ENCODE data around the gene MLN.
"Not testable (repeated sequence)": the region's sequence is repeated elsewhere in the genome, so short reads cannot be mapped to it uniquely, and the experiment has no call there.

MLN gene

DNA sequence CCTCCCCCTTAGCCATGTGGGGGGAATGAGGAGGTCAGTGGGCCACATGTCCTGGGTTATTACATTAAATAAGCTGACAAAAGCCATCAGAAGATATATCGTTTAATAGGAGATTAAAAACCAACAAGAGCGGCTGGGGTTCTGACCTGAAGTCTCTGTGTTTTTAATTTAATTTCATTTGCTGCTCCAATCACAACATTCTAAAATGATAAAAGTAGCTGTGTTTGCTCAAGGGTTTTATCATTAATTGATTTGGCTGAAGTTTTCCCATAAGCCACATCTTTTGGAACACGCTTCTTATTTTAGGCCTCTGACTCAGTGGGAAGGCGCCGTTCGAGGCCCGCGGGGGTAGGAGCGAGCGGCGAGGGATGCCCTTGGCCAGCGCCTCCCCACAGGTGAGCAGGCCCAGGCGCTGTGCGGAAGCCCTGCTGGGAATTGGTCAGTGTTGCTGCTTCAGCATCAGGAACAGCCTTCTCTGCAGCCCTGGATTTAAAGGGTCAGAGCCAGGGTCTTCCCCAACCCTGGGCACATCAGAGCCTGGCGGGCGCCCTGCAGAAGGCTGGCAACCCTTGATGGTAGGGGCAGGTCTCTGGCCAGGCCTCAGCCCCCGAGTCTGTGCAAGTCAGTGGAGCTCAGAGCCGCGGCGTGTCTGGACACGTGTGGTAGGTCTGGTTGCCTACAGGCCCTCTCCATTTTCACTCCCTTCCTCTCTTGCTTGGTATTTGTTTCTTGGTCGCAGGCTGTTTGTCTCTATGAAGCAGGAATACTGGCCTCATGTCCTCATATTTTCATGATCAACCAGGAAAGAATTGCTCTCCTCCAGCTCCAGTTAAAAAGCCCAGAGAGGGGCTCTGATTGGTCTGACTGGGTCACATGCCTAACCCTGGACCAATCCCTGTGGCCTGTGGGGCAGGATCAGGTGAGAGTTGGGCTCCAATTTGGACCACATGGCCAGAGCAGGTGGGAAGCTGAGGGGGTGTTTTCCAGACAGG lies 30.9 kb upstream of the MLN start:
- DNase-seq (ENCODE audit: low spot score), result no peak

DNA sequence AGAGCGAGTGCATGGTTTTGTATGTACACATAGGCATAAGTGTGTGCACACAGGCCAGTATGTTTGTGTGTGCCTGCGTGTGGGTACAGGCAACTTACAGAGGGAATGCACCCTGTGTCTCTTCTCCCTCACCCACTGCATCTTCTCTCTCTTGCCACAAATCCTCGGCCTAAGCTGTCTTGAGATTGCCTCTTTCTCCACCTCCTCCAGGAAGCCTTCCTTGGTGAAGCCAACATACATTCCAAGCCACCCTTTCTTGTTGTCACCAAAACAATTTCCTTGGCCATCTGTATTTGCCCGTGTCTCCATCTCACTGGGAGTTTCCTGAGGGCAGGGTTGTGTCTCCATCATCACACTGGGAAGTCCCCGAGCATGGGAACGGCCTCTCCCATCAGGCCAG lies 29.8 kb upstream of the MLN start:
- DNase-seq (ENCODE audit: low spot score), result no peak

DNA sequence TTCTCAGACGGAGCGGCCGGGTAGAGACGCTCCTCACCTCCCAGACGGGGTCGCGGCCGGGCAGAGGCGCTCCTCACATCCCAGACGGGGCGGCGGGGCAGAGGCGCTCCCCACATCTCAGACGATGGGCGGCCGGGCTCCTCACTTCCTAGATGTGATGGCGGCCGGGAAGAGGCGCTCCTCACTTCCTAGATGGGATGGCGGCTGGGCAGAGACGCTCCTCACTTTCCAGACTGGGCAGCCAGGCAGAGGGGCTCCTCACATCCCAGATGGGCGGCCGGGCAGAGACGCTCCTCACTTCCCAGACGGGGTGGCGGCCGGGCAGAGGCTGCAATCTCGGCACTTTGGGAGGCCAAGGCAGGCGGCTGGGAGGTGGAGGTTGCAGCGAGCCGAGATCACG lies 29.0 kb upstream of the MLN start:
- DNase-seq (ENCODE audit: low spot score), result not testable (repeated sequence)

DNA sequence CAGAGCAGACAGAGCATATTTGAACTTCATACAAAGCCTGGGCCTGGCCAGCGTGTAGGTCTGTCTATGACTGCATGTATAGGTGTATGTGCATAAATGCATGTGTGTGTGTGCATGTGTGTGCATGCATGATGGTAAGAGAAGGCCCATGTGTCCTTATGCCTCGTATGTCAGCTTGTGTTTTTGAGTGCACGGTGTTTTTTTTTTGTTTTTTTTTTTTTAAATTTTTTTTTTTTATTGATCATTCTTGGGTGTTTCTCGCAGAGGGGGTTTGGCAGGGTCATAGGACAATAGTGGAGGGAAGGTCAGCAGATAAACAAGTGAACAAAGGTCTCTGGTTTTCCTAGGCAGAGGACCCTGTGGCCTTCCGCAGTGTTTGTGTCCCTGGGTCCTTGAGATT lies 27.9 kb upstream of the MLN start:
- not testable (repeated sequence) for DNase-seq (ENCODE audit: low spot score)

DNA sequence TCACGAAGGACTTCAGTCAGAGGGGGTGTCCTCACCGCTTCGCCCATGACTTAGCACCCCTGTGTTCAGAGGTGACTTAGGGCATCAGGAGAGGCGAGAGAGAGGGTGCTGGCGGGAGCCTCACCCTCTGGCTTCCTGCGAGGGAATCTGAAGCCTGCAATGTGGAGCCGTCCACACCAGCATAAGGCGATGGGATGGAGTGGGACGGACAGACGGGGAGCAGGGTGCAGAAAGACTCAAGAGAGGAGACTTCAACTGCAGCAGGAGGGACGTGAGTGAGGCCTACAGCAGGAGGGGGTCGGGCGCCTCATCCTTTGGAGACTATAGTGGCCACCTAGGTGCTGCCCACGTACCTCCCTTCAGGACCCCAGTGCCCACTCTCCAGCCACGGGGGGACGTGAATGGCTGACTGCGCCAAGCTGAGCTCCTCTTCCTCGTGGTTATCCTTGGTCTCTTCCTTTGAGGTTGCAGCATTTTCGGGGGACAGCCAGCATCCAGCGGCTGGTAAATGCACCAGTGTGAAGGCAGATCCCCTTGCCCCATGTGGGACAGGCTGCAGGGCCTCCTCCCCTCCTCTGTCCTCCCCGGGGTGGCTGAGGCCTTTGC lies 26.9 kb upstream of the MLN start:
- DNase-seq (ENCODE audit: low spot score), result no peak

DNA sequence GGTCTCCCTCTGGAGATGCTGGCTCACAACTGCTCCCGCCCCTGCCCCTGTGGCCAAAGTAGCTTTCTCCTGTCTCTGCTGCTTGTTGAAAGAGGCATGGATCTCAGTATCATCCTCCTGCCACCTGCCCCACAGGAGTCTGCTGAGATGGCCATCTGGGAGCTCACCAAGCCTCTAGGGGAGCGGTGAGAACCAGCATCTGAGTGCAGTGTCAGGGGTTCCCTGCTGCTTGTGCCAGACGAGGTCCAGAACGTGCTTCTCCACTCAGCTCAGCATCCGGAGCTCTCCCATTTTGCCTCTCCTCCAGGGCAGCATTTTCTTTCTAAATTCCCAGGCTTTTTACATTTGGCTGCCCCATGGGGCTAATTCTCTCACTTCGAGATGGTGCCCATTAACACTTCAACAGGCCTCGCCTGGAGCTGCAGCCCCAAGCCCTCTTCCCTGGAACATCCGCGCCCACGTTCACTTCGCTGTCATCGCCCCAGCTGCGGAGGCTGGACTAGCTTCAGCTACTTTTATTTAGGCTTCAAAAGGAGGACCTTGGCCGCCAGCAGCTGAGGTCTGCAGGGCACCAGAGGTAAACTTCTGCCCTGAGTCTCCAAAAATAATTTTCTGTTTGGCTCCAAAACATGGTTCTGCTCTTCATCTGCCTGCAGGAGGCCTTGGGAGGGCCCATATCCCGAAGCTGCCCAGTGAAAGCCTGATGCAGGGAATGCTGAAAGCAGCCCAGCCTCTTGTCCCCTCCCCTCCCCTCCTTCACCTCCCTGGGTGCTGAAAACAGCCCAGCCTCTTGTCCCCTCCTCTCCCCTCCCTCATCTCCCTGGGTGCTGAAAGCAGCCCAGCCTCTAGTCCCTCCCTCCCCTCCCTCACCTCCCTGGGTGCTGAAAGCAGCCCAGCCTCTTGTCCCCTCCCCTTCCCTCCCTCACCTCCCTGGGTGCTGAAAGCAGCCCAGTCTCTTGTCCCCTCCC lies 25.2 kb upstream of the MLN start:
- DNase-seq (ENCODE audit: low spot score), result no peak

DNA sequence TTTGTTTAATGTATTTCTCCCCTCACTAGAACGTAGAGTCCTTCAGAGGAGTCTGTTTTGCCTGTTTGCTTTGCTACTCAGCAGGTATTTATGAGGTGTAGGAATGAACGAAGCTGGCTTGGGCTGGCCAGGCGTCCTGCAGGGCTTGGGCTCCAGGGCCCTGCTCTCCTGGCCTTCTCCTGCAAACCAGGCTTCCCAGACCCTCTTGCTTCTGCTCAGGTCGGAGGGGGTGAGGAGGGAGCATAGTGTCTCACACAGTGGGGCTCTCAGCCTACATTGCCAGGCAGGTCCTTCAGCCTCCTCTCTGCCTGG lies 24.6 kb upstream of the MLN start:
- no peak for DNase-seq (ENCODE audit: low spot score)

DNA sequence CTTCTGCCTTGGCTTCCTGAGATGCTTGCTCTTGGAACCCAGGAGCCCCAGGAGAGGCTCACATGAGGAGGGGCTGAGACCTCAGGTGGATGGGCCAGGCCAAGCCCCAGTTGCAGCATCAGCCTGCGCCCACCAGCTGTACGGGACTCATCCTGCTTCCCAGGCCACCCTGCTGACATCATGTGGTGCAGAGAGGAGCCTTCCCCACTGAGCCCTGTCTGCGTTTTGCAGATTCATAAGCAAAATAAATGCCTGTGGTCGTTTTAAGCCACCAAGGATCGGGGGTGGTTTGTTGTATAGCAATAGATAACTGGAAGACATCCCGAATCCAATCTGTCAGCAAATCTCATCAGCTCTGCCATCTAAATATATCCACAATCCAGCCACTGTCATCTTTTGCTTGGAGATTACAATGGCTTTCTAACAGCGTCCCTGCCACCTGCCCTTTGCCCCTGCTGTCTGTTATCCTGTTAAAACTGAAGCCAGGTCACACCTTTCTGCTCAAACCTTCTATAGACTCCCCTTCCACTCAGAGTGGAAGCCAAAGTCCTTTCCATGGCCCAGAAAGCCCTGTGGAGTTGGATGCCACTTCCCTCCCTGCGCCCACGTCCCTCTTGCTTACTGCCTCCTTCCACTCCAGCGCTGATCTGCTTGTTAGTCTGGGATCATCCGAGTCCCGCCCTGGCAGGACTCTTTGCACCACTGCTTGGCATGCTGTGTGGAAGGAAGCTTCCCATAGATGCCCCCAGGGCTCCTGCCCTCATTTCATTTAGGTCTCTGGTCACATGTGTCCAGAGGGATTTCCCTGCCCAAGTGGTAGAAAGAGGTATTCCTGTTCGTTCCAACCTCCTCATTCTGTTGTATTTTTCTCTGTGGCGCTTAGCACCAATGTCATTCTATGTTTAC lies 24.0 kb upstream of the MLN start:
- no peak for DNase-seq (ENCODE audit: low spot score)

DNA sequence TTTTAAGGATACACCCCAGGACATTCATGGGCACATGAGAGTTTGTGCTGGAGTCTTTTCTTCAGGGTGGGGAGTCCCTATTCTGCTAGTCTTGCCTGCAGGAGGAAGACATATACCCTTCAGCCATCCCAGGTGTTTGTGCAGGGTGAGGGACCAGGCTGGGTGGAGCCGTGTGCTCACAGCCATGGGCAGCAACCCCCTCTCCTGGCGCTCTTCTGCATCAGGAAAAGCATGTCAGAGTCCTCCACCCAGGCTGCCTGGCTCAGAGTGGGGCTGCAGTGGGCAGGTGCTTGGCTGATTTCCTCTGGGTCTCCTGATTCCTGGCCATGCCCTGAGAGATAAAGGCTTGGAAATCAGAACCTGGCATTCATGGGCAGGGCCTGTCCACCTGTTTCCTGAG lies 22.7 kb upstream of the MLN start:
- no peak for DNase-seq (ENCODE audit: low spot score)

DNA sequence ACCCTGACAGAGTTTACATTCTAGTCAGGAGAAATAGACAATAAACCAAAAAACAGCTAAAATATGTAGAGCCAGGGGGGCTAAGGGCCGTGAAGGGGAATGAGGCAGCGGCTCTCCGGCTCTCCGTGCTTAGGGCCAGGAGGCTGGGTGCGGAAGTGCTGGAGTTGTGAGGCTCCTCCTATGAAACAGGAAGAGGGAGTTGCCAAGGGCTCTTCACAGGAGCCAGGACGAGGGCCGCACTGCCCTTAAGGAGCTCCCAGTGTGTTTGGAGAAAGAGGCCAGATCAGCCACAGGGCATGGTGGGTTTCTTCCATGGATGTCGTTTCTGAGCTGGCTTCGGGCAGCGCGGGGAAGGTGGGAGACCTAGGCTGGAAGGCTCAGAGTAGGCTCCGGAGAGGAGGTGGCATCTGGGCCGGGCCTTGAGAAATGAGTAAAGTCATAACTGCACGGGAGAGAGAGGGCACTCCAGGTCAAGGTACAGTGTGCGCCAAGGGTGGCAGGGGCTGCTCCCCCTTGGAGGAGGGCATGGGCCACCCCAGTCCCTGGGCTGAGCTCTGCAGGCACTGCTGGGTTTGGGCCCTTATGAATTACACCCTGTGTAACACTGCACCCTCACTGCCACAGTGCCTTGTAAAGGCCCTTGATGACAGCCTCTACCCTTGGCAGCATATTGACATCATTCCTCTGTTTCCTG lies 20.8 kb upstream of the MLN start:
- peak; percentile 60 for DNase-seq (ENCODE audit: low spot score)

DNA sequence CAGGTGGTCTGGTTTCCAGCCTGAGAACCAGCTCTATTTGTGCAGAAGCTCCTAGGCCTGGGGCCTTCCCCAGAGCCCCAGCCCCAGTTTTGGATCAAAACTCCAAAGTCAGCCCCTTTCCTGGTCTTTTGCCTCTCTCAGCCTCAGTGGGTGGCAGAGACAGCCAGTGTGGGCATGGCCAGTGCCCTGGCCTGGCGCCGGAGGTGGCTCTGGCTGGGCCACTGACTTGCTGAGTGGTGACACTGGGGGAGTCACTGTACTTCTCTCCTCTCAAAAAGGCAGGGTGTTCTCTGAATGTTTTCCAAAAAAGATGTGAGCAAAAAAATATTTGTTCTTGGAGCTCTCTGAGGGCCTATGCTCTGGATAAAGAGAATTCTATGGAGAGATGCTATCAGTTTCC lies 20.0 kb upstream of the MLN start:
- DNase-seq (ENCODE audit: low spot score), result no peak

DNA sequence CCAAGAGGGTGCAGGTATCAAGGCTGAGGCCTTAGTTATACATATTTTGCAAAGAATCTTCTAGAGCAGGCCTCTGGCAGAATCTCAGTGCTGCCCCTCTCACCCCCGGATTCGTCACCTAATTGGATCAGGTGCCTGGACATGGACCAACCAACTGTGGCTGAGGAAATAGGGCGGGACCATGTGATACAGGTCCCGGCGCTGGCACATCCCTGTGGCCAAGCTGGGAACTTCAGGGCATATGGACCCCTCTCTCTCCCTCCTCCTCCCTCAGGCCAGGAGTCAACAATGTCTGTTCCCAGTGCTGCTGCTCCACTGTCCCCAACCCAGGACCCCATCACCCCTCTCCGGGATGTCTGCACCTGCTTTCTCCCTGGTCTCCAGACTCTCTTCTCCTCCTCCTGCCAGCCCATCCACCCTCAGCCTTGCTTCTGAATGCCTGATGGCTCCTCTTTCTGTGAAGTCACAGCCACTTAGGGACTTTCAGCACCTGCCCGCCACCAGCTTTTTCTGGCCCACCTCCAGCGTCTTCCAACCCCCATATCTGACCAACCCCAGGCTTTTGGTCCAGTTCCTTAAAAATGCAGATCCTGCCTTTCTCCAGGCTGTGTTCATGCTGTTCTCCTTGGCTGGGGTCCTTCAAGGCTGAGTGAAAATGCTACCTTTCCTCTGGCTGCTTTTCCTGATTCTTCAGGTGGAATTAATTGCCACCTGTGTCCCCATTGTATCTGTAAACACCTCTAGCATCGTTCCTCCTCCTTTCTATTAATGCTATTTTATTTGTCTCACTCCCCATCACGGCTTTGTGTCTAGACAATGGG lies 19.0 kb upstream of the MLN start:
- no peak for DNase-seq (ENCODE audit: low spot score)

DNA sequence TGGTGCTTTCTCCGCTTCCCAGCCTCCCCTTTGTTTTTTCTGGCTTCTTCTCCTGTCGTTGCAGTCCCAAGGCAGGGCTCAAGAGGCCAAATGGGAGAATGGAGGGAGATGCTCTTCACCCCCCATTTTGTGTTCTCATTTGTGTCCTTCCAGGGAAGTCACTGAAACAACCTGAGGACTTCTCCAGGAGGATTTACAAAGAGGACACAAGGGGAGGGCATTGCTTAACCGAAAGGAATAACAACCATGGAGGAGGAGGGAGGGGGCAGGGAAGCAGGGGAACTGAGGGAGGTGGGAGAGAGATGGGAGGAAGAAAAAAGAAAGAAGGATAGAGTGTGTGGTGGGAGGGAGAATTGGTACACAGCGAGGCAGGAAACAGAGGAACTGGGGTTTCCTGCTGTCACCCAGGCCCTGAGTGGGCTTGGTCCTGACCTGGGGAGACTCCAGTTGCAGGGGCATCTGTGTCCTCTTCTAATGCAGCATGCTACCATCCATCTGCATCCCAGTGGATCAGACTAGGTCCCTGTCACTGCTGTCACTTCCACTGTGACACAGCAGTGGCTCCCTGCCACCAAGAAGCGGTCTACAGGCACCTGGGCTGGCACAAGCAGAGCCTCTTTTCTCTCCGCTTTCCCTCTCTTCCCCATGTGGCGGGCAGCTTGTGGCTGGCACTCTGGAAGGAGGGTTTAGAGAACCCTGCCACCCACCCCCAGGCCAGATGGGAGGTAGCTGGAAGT lies 17.1 kb upstream of the MLN start:
- DNase-seq (ENCODE audit: low spot score), result no peak

DNA sequence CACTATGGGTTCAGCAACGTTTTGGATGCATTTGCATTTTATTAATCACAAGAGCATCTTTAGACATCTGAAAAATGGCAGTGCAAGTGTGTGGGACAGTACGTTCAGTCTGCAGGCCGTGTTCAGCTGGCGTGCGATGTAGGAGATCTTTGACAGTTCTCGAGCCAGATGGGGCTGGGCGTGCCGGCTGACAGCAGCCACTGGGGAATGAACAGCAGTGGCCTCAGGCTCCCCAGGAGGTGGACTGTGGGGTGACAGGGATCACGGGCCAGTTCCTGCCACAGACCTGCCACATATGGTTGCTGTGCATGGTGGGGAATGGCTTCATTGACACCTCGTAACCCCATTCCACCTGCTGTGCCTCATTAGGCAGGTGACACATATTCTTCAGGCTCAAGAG lies 16.4 kb upstream of the MLN start:
- no peak for DNase-seq (ENCODE audit: low spot score)

DNA sequence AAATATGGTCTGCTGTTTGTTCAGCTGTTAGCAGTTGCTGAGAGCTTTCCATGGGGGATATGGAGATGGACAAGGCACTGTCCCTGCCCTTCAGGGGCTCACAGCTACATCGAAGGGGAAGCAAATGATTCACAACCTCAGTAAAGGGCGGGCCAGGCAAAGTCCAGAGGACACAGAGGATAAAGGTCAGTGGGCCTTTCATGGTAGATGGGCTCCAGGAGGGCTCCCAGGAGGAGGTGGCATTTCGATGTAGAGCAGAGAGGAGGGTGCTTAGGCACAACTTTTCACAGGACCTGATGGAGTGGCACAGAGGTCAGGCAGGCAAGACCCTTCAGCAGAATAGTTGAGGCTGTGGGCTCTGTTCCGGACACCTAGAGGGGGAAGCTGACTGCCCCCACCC lies 15.2 kb upstream of the MLN start:
- DNase-seq (ENCODE audit: low spot score), result no peak

DNA sequence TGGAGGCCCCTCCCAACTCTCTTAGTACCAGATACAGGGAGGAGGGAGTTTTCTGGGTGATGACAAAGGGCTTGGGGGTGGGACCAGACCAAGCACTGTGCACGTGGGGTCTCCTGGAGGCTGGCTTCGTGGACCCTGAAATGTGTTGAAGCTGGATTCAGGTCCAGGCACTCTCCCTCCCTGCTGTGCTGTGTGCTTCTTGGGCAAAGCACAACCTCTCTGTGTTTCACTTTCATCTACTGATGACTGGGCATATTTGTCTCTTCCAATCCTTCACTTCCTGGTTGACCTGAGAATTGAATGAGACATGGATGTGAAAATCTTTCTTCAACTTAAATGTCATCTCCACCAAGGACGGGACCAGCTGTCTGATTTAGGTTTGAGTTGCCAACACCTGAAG lies 14.5 kb upstream of the MLN start:
- DNase-seq (ENCODE audit: low spot score), result no peak

DNA sequence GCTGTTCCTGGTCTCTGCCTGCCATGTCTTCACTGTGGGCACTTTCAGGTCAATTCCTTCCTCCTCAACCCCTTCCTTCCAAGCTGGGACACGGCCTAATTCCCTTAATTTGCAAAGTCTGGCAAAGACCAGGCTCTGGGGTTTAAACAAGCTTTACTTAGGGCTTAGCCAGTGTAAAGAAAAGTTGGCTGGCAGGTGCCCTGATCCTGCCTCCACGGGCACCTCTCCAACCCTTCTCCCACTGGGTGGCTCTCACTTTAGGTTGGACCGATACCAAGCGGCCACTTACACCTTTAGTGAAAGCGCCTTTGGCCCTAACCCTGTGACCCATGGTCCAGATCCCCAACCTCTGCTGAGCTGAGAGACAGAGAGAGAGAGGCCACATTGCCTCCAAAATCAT lies 13.7 kb upstream of the MLN start:
- no peak for DNase-seq (ENCODE audit: low spot score)

DNA sequence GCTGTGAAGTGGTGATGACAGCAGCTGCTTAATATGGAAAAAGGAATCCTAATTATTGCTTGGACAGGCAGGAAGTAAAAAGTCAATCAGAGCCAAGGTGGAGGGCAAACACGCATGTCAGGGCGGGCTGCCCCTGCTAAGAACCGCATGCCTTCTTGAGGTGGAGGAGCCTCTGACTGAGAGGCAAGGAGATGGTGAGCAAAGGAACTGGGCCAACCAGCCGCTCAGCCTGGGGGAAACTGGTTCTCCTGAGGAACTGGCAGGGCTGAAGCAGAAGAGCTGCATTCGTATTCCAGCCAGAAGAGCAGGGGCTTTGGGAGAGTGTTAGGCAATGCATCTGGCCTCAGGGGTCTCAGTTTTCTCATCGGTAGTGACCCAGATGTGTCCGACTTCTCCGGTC lies 13.1 kb upstream of the MLN start:
- no peak for DNase-seq (ENCODE audit: low spot score)

DNA sequence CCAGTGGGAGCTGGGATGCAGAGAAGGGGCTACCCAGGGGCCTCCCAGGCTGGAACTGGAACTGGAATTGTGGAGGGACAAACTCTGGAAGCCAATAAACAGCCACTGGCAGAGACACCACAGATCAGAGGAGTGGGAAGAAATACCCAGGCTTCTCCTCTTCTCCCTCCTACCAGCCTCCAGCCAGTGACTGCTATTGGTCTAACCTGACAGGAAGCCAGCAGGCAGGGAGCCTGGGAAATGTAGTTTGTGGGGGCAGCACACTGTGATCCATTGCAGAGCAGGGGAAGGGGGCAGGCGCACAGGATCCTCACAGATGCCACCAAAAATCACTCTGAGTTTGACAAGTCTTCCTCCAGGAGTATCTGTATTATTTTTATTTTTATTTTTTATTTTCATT lies 12.1 kb upstream of the MLN start:
- DNase-seq (ENCODE audit: low spot score), result no peak
